ENCODE measurements around the gene TBL2.
A peak's percentile ranks its signal among the peaks of the same experiment; 100 is the strongest.

GRCh38 chr7:73606801-73607691 is 28.7 kb upstream of the TBL2 start:
- TF ChIP-seq CTCF (IDR thresholded peaks at IDR 0.05) (peak; percentile 90 to 96 (median 91)), EP300 (IDR thresholded peaks at IDR 0.05) (no peak), POLR2AphosphoS5 (IDR thresholded peaks at IDR 0.05) (no peak)
